Endothelial cell (in vitro differentiated cells): ENCODE results near the gene DNAJC15. TPM values are rescaled to one million over a fixed set of nuclear protein-coding genes. Genes with fewer than 3 reads are reported as not detected.

Source experiments
- DNase-seq: peaks from one replicate; pipeline ENCODE4 v3.0.0; 2021; ENCODE audit warnings: low spot score
- H3K27ac Mint-ChIP-seq: one replicate; pipeline ENCODE4 v1.8.0; 2021; ENCODE audit warnings: mixed read lengths, inconsistent platforms; ENCODE audit not compliant: unreplicated experiment
- H3K27me3 Mint-ChIP-seq: one replicate; pipeline ENCODE4 v1.8.0; 2021; ENCODE audit warnings: mild to moderate bottlenecking, moderate library complexity, mixed read lengths, inconsistent platforms; ENCODE audit not compliant: unreplicated experiment
- H3K36me3 Mint-ChIP-seq: one replicate; pipeline ENCODE4 v1.8.0; 2021; ENCODE audit warnings: mild to moderate bottlenecking, low read depth, mixed read lengths, inconsistent platforms; ENCODE audit not compliant: unreplicated experiment
- H3K4me1 Mint-ChIP-seq: one replicate; pipeline ENCODE4 v1.8.0; 2021; ENCODE audit warnings: mild to moderate bottlenecking, mixed read lengths, inconsistent platforms; ENCODE audit not compliant: unreplicated experiment
- H3K4me3 Mint-ChIP-seq: one replicate; pipeline ENCODE4 v1.8.0; 2021; ENCODE audit warnings: mild to moderate bottlenecking, mixed read lengths, inconsistent platforms; ENCODE audit not compliant: unreplicated experiment
- H3K9me3 Mint-ChIP-seq: one replicate; pipeline ENCODE4 v1.8.0; 2021; ENCODE audit warnings: mixed read lengths, inconsistent platforms; ENCODE audit not compliant: unreplicated experiment
- total RNA-seq: library from RNA; stranded (reverse); fragmentation: NEBNext Ultra II Directional; extraction: Animal tissue kit (Norgen Biotek cat#: 25700); gene quantifications from one replicate; pipeline ENCODE4 v1.2.1, GENCODE V29; 2021; ENCODE audit not compliant: unreplicated experiment
- TF ChIP-seq, protein P1 (sequence below): fragments of 200-600 bp; sonication (generic); IDR thresholded peaks from one replicate; pipeline ENCODE4 v1.5.0; 2021; ENCODE audit warnings: antibody characterized with exemption; ENCODE audit not compliant: unreplicated experiment

DNAJC15 gene
- total RNA-seq, 1 donor from 2014 or later, result 13.9 TPM

- Mint-ChIP-seq H3K27ac (no peak overlapping the region), H3K27me3 (no peaks in the 10 kb centered on the region), H3K4me3 (no peak overlapping the region), H3K36me3 (no peaks in the 10 kb centered on the region), H3K4me1 (no peaks in the 10 kb centered on the region), H3K9me3 (no peaks in the 10 kb centered on the region)
- TF ChIP-seq, protein P1, sequence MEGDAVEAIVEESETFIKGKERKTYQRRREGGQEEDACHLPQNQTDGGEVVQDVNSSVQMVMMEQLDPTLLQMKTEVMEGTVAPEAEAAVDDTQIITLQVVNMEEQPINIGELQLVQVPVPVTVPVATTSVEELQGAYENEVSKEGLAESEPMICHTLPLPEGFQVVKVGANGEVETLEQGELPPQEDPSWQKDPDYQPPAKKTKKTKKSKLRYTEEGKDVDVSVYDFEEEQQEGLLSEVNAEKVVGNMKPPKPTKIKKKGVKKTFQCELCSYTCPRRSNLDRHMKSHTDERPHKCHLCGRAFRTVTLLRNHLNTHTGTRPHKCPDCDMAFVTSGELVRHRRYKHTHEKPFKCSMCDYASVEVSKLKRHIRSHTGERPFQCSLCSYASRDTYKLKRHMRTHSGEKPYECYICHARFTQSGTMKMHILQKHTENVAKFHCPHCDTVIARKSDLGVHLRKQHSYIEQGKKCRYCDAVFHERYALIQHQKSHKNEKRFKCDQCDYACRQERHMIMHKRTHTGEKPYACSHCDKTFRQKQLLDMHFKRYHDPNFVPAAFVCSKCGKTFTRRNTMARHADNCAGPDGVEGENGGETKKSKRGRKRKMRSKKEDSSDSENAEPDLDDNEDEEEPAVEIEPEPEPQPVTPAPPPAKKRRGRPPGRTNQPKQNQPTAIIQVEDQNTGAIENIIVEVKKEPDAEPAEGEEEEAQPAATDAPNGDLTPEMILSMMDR, result no peak
- DNase-seq, result no peak
Measured at GRCh38 chr13:43114504-43114903, 91.1 kb downstream of the DNAJC15 start.

GRCh38 chr13:43115141-43115540 lies 91.8 kb downstream of the DNAJC15 start:
- no peaks in the 10 kb centered on the region for H3K9me3 Mint-ChIP-seq
- no peaks in the 10 kb centered on the region for H3K36me3 Mint-ChIP-seq
- TF ChIP-seq, protein P1, result no peak
- no peak overlapping the region for H3K4me3 Mint-ChIP-seq
- no peak for DNase-seq
- H3K27ac Mint-ChIP-seq, result no peak overlapping the region
- H3K4me1 Mint-ChIP-seq, result no peaks in the 10 kb centered on the region
- H3K27me3 Mint-ChIP-seq, result no peaks in the 10 kb centered on the region

GRCh38 chr13:43116242-43116641 lies 92.9 kb downstream of the DNAJC15 start:
- no peak overlapping the region for H3K27ac Mint-ChIP-seq
- no peak overlapping the region for H3K4me3 Mint-ChIP-seq
- H3K9me3 Mint-ChIP-seq, result no peaks in the 10 kb centered on the region
- no peaks in the 10 kb centered on the region for H3K36me3 Mint-ChIP-seq
- H3K27me3 Mint-ChIP-seq, result no peaks in the 10 kb centered on the region
- TF ChIP-seq, protein P1, result no peak
- DNase-seq, result no peak
- H3K4me1 Mint-ChIP-seq, result no peaks in the 10 kb centered on the region

GRCh38 chr13:43118521-43118920 lies 95.1 kb downstream of the DNAJC15 start:
- TF ChIP-seq, protein P1, result no peak
- peaks cover 2% of the 10 kb centered on the region for H3K27me3 Mint-ChIP-seq
- H3K9me3 Mint-ChIP-seq, result no peaks in the 10 kb centered on the region

GRCh38 chr13:43119206-43119605 lies 95.8 kb downstream of the DNAJC15 start:
- H3K27ac Mint-ChIP-seq, result no peak overlapping the region
- no peak for DNase-seq

More at GRCh38 chr13:43118521-43118920, 95.1 kb downstream of the DNAJC15 start:
- Mint-ChIP-seq H3K36me3 (no peaks in the 10 kb centered on the region), H3K4me1 (peaks cover 3% of the 10 kb centered on the region), H3K4me3 (no peak overlapping the region), H3K27ac (no peak overlapping the region)
- no peak for DNase-seq

More at GRCh38 chr13:43119206-43119605, 95.8 kb downstream of the DNAJC15 start:
- peaks cover 2% of the 10 kb centered on the region for H3K27me3 Mint-ChIP-seq
- no peaks in the 10 kb centered on the region for H3K9me3 Mint-ChIP-seq
- peaks cover 5% of the 10 kb centered on the region for H3K4me1 Mint-ChIP-seq
- TF ChIP-seq, protein P1, result no peak
- no peaks in the 10 kb centered on the region for H3K36me3 Mint-ChIP-seq
- no peak overlapping the region for H3K4me3 Mint-ChIP-seq
